ENCODE measurements around the gene ARL14.

- no peak for TF ChIP-seq POLR2A (IDR thresholded peaks at IDR 0.05)
- TF ChIP-seq, protein P1, sequence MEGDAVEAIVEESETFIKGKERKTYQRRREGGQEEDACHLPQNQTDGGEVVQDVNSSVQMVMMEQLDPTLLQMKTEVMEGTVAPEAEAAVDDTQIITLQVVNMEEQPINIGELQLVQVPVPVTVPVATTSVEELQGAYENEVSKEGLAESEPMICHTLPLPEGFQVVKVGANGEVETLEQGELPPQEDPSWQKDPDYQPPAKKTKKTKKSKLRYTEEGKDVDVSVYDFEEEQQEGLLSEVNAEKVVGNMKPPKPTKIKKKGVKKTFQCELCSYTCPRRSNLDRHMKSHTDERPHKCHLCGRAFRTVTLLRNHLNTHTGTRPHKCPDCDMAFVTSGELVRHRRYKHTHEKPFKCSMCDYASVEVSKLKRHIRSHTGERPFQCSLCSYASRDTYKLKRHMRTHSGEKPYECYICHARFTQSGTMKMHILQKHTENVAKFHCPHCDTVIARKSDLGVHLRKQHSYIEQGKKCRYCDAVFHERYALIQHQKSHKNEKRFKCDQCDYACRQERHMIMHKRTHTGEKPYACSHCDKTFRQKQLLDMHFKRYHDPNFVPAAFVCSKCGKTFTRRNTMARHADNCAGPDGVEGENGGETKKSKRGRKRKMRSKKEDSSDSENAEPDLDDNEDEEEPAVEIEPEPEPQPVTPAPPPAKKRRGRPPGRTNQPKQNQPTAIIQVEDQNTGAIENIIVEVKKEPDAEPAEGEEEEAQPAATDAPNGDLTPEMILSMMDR (IDR thresholded peaks at IDR 0.05): no peak
Observed at GRCh38 chr3:160702290-160702689, 25.3 kb downstream of the ARL14 start.
